ENCODE measurements around the gene BTG1. TPM values are rescaled to one million over a fixed set of nuclear protein-coding genes. Genes with fewer than 3 reads are reported as not detected.
A peak's percentile ranks its signal among the peaks of the same experiment; 100 is the strongest.

BTG1 gene
- total RNA-seq, 1 experiment from 2014 or later, result 6.2 TPM

DNA sequence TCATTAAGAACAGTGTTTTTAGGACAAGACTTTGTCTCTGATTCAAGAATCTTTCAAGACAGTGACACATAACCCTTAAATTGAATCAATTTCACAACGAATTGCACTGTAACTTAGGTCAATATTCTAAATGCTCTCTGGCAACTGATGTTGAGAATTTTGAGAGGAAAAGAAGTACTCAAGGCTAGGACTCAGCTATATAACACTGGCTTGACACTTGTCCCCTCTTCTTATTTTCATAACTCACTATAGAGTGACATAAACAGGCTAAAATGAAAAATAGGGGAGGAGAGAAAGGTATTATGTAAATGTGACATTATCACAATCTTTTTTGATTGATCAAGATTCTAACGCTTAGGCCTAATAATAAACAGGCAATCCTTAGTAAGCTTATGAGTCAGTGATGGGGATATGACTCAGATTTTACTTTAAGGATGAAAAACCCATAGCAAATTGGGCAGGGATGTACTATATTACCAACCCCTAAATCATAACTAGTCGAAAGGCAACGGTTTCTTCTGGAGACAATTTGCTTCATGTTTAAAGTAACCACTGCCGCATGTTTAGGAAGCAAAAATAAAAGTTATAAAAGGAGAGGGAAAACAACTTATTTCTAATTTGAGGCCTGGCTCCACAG is 10.9 kb downstream of the BTG1 start:
- H3K27me3 ChIP-seq (replicated peaks), result no peaks in the 10 kb centered on the region
- H3K9me3 ChIP-seq (replicated peaks), result no peaks in the 10 kb centered on the region
- H3K27ac ChIP-seq, result peak overlapping the region; percentile 23
- peaks cover 53% of the 10 kb centered on the region for H3K4me1 ChIP-seq (replicated peaks)
- peak in 1 of 2 experiments; percentile 29 for DNase-seq (ENCODE audit: low read depth in 1 of 2, low spot score in 2 of 2)
- peaks cover 41% of the 10 kb centered on the region for H3K36me3 ChIP-seq
- H3K4me3 ChIP-seq, result no peak overlapping the region

- DNase-seq (ENCODE audit: low read depth in 1 of 2, low spot score in 2 of 2), result no peak
Measured at GRCh38 chr12:92133795-92134637, 11.6 kb downstream of the BTG1 start.

GRCh38 chr12:92133171-92133570 is 12.5 kb downstream of the BTG1 start:
- Histone ChIP-seq H3K9me3 (replicated peaks) (no peaks in the 10 kb centered on the region), H3K36me3 (peaks cover 27% of the 10 kb centered on the region), H3K4me3 (no peak overlapping the region), H3K27me3 (replicated peaks) (no peaks in the 10 kb centered on the region), H3K4me1 (replicated peaks) (peaks cover 43% of the 10 kb centered on the region), H3K27ac (no peak overlapping the region)
- no peak for DNase-seq (ENCODE audit: low read depth in 1 of 2, low spot score in 2 of 2)

More at GRCh38 chr12:92133795-92134637, 11.6 kb downstream of the BTG1 start:
- Histone ChIP-seq H3K27me3 (replicated peaks) (no peaks in the 10 kb centered on the region), H3K27ac (no peak overlapping the region), H3K36me3 (peaks cover 33% of the 10 kb centered on the region), H3K4me1 (replicated peaks) (peaks cover 48% of the 10 kb centered on the region), H3K4me3 (no peak overlapping the region), H3K9me3 (replicated peaks) (no peaks in the 10 kb centered on the region)

- DNase-seq (ENCODE audit: low read depth in 1 of 2, low spot score in 2 of 2), result no peak
- no peak overlapping the region for H3K27ac ChIP-seq
- H3K4me1 ChIP-seq (replicated peaks), result peaks cover 34% of the 10 kb centered on the region
- H3K27me3 ChIP-seq (replicated peaks), result no peaks in the 10 kb centered on the region
- peaks cover 18% of the 10 kb centered on the region for H3K36me3 ChIP-seq
- no peaks in the 10 kb centered on the region for H3K9me3 ChIP-seq (replicated peaks)
- no peak overlapping the region for H3K4me3 ChIP-seq
Measured at GRCh38 chr12:92132288-92132687, 13.4 kb downstream of the BTG1 start.

DNA sequence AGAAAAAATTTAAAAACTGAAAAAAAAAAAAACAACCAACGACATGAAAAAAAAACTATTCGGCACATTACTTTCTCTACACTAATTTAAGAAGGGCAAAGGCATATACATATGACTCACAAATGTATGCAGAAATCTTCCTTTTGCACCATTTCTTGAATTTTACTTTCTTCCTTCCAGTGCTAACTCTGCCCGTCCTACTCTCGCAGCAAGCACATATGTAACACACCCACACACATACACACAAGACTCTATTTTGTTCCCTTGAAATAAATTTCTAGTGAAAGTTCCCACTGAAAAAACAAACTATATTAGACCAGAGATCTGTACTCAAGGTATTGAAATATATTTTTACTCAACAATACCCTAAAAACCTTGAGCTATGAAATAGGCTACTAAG is 14.6 kb downstream of the BTG1 start:
- Histone ChIP-seq H3K36me3 (peaks cover 8% of the 10 kb centered on the region), H3K9me3 (replicated peaks) (no peaks in the 10 kb centered on the region), H3K4me1 (replicated peaks) (peaks cover 21% of the 10 kb centered on the region), H3K27me3 (replicated peaks) (no peaks in the 10 kb centered on the region), H3K4me3 (no peak overlapping the region), H3K27ac (no peak overlapping the region)
- no peak for DNase-seq (ENCODE audit: low read depth in 1 of 2, low spot score in 2 of 2)

DNA sequence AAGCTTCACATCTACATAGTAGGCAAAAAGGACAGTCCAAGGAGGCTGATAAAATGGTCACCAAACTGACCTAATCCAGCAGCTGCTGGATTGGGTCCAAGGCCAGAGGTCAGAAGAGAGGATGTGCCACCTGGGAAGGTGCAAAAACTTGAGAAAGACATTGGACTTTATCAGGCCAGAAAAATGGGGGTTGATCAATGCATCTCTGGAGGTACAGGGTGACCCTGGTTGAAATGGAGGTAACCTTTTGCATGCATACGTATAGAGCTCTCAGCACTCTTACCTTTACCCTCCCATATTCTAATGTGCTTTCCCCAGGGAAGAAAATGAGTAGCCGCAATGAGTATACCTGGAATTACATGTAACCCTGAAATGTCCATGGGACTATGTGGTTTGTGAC is 16.0 kb downstream of the BTG1 start:
- H3K9me3 ChIP-seq (replicated peaks), result no peaks in the 10 kb centered on the region

GRCh38 chr12:92128612-92129011 is 17.0 kb downstream of the BTG1 start:
- Histone ChIP-seq H3K4me3 (no peak overlapping the region), H3K27ac (no peak overlapping the region), H3K4me1 (replicated peaks) (peaks cover 8% of the 10 kb centered on the region), H3K36me3 (peaks cover 8% of the 10 kb centered on the region), H3K27me3 (replicated peaks) (no peaks in the 10 kb centered on the region), H3K9me3 (replicated peaks) (no peaks in the 10 kb centered on the region)
- no peak for DNase-seq (ENCODE audit: low read depth in 1 of 2, low spot score in 2 of 2)

More for the DNA sequence above, 16.0 kb downstream of the BTG1 start:
- H3K4me3 ChIP-seq, result no peak overlapping the region
- no peak overlapping the region for H3K27ac ChIP-seq
- peaks cover 8% of the 10 kb centered on the region for H3K36me3 ChIP-seq
- DNase-seq (ENCODE audit: low read depth in 1 of 2, low spot score in 2 of 2), result no peak
- no peaks in the 10 kb centered on the region for H3K27me3 ChIP-seq (replicated peaks)
- peaks cover 15% of the 10 kb centered on the region for H3K4me1 ChIP-seq (replicated peaks)

DNA sequence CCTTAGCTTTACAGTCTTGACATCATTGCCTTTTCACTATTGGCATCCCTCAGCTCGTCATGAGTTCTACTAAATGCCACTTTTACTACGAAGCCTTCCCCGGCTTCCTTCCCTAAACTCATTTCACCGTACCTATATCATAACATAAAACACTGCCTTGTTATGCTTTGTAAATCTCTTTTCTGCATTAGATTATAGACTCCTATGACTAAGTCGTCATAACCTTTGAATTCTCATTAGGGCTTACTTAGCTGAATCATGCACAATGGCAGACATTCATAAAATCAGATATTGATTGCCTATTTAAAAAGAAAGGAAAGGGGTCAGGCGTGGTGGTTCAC is 21.0 kb downstream of the BTG1 start:
- peaks cover 6% of the 10 kb centered on the region; the same call in 1 of the 2 replicates for H3K4me1 ChIP-seq (replicated peaks)
- no peak for DNase-seq (ENCODE audit: low read depth in 1 of 2, low spot score in 2 of 2)
- H3K4me3 ChIP-seq, result no peak overlapping the region
- no peaks in the 10 kb centered on the region for H3K36me3 ChIP-seq
- no peak overlapping the region for H3K27ac ChIP-seq
- no peaks in the 10 kb centered on the region for H3K9me3 ChIP-seq (replicated peaks)
- no peaks in the 10 kb centered on the region for H3K27me3 ChIP-seq (replicated peaks)

- Histone ChIP-seq H3K27ac (no peak overlapping the region), H3K9me3 (replicated peaks) (no peaks in the 10 kb centered on the region), H3K4me3 (no peak overlapping the region), H3K27me3 (replicated peaks) (no peaks in the 10 kb centered on the region), H3K4me1 (replicated peaks) (peaks cover 6% of the 10 kb centered on the region; the same call in 1 of the 2 replicates), H3K36me3 (no peaks in the 10 kb centered on the region)
- no peak for DNase-seq (ENCODE audit: low read depth in 1 of 2, low spot score in 2 of 2)
Measured at GRCh38 chr12:92123780-92124688, 21.6 kb downstream of the BTG1 start.

DNA sequence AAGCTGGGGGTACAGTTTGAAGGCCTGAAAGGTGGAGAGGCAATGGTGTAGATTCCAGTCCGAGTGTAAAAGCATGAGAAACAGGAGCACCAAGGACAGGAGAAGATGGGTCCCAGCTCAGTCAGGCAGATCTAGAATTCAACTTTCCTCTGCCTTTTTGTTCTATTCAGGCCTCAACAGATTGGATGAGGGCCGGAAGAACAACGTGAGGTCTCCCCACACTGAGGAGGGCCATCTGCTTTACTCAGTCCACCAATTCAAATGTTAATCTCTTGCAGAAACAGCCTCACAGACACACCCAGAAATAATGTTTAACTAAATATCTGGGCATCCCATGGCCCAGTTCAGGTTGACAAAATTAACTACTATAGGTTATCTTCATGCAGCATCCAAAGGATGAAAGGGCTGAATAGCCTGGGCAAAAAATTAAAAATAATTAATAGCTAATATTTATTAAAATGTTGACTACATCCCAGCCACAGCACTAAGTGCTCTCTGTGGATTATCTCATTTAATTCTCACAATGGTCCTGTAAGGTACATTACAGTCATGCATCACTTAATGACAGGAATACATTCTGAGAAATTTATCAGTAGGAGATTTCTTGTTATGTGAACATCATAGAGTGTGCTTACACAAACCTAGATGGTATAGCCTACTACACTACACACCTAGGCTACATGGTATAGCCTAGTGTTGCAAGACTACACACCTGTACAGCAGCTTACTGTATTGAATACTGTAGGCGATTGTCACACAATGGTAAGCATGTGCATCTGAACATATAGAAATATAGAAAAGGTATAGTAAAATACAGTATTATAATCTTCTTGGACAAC is 22.5 kb downstream of the BTG1 start:
- no peak overlapping the region for H3K4me3 ChIP-seq
- H3K4me1 ChIP-seq (replicated peaks), result peaks cover 6% of the 10 kb centered on the region; the same call in 1 of the 2 replicates
- no peaks in the 10 kb centered on the region for H3K36me3 ChIP-seq
- no peak for DNase-seq (ENCODE audit: low read depth in 1 of 2, low spot score in 2 of 2)
- no peaks in the 10 kb centered on the region for H3K9me3 ChIP-seq (replicated peaks)
- no peak overlapping the region for H3K27ac ChIP-seq
- no peaks in the 10 kb centered on the region for H3K27me3 ChIP-seq (replicated peaks)

GRCh38 chr12:92121826-92122225 is 23.8 kb downstream of the BTG1 start:
- H3K27ac ChIP-seq, result no peak overlapping the region
- H3K36me3 ChIP-seq, result no peaks in the 10 kb centered on the region
- H3K4me3 ChIP-seq, result no peak overlapping the region
- H3K27me3 ChIP-seq (replicated peaks), result no peaks in the 10 kb centered on the region
- no peaks in the 10 kb centered on the region for H3K9me3 ChIP-seq (replicated peaks)
- peaks cover 6% of the 10 kb centered on the region; the same call in 1 of the 2 replicates for H3K4me1 ChIP-seq (replicated peaks)
- no peak for DNase-seq (ENCODE audit: low read depth in 1 of 2, low spot score in 2 of 2)

GRCh38 chr12:92118826-92119536 is 26.7 kb downstream of the BTG1 start:
- no peak overlapping the region for H3K27ac ChIP-seq
- no peaks in the 10 kb centered on the region for H3K9me3 ChIP-seq (replicated peaks)
- H3K4me3 ChIP-seq, result no peak overlapping the region
- H3K4me1 ChIP-seq (replicated peaks), result no peaks in the 10 kb centered on the region
- DNase-seq (ENCODE audit: low read depth in 1 of 2, low spot score in 2 of 2), result no peak
- no peaks in the 10 kb centered on the region for H3K27me3 ChIP-seq (replicated peaks)
- H3K36me3 ChIP-seq, result no peaks in the 10 kb centered on the region

All from SJSA1 (cell line).